Stimulated activated CD4-positive, alpha-beta T cell treated with anti-CD3 and anti-CD28 coated beads, Interleukin-4, amount 100 ng/mL, for 24 hours (primary cell): ENCODE data around the gene PRLR.
"Not testable (repeated sequence)": the region's sequence is repeated elsewhere in the genome, so short reads cannot be mapped to it uniquely, and the experiment has no call there.

Source experiments
- DNase-seq: peaks from one replicate; pipeline ENCODE4 v3.0.0-alpha.2; 2020

PRLR gene

GRCh38 chr5:35230038-35230611 is at the start of gene PRLR:
Gene PRLR, minus strand, starts transcription at chr5:35230487. Its CDS starts 140,867 bp downstream, at chr5:35089620.
- DNase-seq: no peak

GRCh38 chr5:35274839-35275509 is 44.7 kb upstream of the PRLR start:
- DNase-seq: no peak

- DNase-seq: no peak
Measured at GRCh38 chr5:35269006-35269405, 38.7 kb upstream of the PRLR start.

- DNase-seq: no peak
Measured at GRCh38 chr5:35266276-35266675, 36.0 kb upstream of the PRLR start.

- no peak for DNase-seq
Measured at GRCh38 chr5:35264509-35264908, 34.2 kb upstream of the PRLR start.

- no peak for DNase-seq
Measured at GRCh38 chr5:35263266-35263877, 33.1 kb upstream of the PRLR start.

GRCh38 chr5:35253582-35253981 is 23.3 kb upstream of the PRLR start:
- no peak for DNase-seq

GRCh38 chr5:35252963-35253362 is 22.7 kb upstream of the PRLR start:
- DNase-seq: no peak

- DNase-seq: no peak
Measured at GRCh38 chr5:35248843-35249780, 18.8 kb upstream of the PRLR start.

GRCh38 chr5:35247648-35248034 is 17.4 kb upstream of the PRLR start:
- no peak for DNase-seq

- no peak for DNase-seq
Measured at GRCh38 chr5:35246900-35247647, 16.8 kb upstream of the PRLR start.

- no peak for DNase-seq
Measured at GRCh38 chr5:35246411-35246810, 16.1 kb upstream of the PRLR start.

- not testable (repeated sequence) for DNase-seq
Measured at GRCh38 chr5:35245371-35245770, 15.1 kb upstream of the PRLR start.

- no peak for DNase-seq
Measured at GRCh38 chr5:35244171-35244570, 13.9 kb upstream of the PRLR start.

GRCh38 chr5:35242702-35243258 is 12.5 kb upstream of the PRLR start:
- DNase-seq: no peak

- no peak for DNase-seq
Measured at GRCh38 chr5:35240892-35241291, 10.6 kb upstream of the PRLR start.

GRCh38 chr5:35239911-35240610 is 9.8 kb upstream of the PRLR start:
- no peak for DNase-seq

GRCh38 chr5:35239476-35239875 is 9.2 kb upstream of the PRLR start:
- no peak for DNase-seq

GRCh38 chr5:35237580-35238376 is 7.5 kb upstream of the PRLR start:
- no peak for DNase-seq

- no peak for DNase-seq
Measured at GRCh38 chr5:35236770-35237169, 6.5 kb upstream of the PRLR start.

- no peak for DNase-seq
Measured at GRCh38 chr5:35233601-35234000, 3.3 kb upstream of the PRLR start.
